Myocyte (in vitro differentiated cells): Measurements from ENCODE around the gene SELENOP. TPM values are rescaled to one million over a fixed set of nuclear protein-coding genes. Genes with fewer than 3 reads are reported as not detected.
"Not testable (repeated sequence)": the region's sequence is repeated elsewhere in the genome, so short reads cannot be mapped to it uniquely, and the experiment has no call there.

Experiments
- DNase-seq: peaks from one replicate; pipeline ENCODE4 v3.0.0-alpha.2; 2012; ENCODE audit warnings: low read depth
- total RNA-seq: library from RNA; depleted of rRNA; stranded (reverse); fragments of >200 nt; gene quantifications from 2 replicates; pipeline ENCODE4 v1.2.3, GENCODE V29; 2014

Gene SELENOP
- total RNA-seq, 1 donor from 2014 or later = 45.9 TPM

DNA sequence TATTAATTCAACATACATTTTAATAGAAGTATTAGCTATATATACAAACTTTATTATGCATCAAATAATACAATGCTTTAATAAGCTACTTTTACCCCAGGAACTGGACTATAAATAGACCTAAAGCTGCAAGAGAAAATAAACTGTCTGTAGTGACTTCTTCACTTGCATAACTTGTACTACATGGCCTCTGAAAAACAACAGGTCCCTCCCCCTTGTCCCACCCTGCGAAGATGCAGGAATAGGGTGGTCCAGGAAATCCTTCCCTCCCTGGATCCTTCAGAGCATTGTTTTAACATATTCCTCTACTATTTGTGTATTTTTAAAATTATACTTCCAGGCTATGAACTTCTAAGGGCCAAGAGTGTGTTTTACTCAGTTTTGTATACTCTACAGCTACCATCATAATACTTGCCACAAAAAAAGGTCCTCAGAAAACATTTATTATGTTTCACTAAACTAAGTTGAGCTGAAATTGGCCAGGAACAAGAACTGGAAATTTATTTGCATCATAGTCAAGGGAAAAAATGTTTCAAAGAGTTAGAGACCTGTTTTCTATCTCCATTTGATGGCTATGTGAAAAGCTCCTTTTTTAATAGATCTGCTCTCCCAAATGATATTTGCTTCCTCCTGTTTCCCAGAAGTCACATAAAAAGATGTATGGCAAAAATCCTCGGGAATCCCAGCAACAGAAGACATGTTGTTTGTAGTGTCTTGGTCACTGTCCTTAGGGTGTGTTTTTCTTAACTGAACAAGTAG, 15.2 kb upstream of the SELENOP start:
- DNase-seq = no peak

GRCh38 chr5:42825422-42826148, 13.9 kb upstream of the SELENOP start:
- DNase-seq = no peak

- DNase-seq = no peak
Observed at GRCh38 chr5:42824347-42824976, 12.8 kb upstream of the SELENOP start.

GRCh38 chr5:42822548-42822947, 10.9 kb upstream of the SELENOP start:
- no peak for DNase-seq

DNA sequence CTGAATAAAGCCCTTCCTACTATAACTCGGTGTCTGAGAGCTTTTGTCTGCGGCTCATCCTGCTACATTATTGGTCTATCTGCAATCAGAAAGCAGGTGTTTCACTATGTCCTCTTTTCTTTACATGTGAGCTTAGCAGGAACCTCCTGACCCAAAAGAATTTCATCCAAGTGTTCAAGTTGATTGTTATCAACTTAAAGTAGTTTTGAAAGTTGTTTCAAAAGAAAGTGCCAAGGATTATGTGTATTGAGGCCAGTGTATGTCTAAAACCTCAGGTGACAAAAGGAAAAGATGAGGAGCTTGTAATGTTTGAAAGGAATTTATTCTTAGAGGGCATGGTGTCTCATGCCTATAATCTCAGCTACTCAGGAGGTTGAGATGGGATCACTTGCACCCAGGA, 8.1 kb upstream of the SELENOP start:
- DNase-seq = no peak

DNA sequence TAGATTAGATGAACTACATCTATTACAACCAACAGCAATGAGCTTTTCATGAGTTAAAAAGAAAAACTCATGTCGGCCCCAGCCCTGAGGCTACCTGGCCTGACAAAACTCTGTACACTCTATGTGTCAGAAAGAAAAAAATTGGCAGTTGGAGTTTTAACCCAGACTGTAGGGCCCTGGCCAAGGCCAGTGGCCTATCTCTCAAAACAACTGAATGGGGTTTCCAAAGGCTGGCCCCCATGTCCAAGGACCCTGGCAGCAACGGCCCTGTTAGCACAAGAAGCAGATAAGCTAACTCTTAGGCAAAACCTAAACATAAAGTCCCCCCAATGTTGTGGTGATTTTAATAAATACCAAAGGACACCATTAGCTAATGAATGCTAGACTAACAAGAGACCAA, 4.9 kb upstream of the SELENOP start:
- not testable (repeated sequence) for DNase-seq

- DNase-seq = peak; percentile 26
Observed at GRCh38 chr5:42813533-42813932, 1.8 kb upstream of the SELENOP start.

GRCh38 chr5:42812620-42813019, 928 bp upstream of the SELENOP start:
- peak; percentile 0 for DNase-seq

DNA sequence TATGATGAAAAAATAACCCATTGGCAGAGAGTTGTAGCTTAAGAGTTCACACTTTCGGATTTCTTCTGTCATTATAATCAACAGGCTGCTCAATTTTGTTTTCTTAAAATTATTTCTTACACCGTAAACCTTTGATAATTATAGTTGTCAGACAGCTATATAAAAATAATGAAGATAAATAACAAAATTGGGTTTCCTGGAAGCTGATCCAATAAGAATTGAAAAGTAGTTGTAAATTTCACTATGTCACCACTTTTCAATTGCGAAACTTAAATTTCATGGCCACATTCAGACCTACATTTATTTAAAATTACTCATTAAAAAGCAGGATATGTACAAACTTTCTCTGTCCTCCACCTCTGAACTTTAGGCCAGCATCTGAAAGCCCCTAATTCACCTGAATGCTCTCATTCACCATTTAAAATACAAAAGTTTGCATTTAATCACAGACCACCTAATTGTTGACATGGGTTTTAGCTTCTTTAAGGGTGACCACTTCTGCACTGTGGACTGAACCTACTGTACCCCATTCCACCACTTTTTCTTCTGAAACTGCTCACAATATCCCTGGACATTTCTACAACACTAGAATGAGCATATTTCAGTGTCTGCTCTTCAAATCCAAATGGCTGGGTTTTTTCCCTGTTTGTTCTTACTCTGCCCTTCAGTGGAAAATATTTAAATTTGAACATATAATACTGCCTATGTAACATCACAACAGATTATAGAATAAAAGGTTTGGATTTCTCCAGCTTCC, 680 bp downstream of the SELENOP start:
- DNase-seq = peak; percentile 2

DNA sequence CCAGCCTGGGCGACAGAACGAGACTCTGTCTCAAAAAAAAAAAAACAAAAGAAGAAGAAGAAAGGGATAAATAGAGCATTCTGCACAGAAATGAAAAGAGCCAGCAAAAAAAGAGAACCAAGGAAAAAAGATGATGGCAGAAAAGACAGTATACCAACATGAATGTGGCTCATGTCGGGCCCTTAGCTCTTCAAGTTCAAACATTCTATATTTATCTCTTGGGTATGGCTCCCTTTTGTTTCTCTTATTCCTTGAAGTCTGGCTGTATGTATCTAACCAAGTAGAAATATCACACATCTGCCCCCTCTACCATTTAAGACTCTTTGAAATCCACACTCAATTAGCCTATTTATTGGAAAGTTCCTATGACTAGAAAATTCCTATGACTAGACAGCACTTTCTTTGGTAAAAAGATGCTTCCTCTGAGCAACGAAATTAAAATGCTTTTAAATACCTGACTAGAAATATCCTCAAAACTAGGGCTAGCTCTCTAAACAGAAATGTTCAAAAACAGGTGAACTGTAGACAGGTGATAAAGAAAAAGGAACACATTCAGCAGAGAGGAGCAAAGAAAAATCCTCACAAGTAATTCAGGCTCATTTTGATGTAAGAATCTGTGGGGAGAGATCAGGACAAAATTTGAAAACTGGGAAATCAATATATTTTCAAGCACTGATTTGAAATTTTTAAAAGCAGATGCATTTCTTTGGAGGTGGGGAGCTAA, 2.6 kb downstream of the SELENOP start:
- DNase-seq = peak; percentile 0

- DNase-seq = peak; percentile 12
Observed at GRCh38 chr5:42807722-42808447, 3.8 kb downstream of the SELENOP start.

GRCh38 chr5:42806701-42807262, 4.9 kb downstream of the SELENOP start:
- no peak for DNase-seq

DNA sequence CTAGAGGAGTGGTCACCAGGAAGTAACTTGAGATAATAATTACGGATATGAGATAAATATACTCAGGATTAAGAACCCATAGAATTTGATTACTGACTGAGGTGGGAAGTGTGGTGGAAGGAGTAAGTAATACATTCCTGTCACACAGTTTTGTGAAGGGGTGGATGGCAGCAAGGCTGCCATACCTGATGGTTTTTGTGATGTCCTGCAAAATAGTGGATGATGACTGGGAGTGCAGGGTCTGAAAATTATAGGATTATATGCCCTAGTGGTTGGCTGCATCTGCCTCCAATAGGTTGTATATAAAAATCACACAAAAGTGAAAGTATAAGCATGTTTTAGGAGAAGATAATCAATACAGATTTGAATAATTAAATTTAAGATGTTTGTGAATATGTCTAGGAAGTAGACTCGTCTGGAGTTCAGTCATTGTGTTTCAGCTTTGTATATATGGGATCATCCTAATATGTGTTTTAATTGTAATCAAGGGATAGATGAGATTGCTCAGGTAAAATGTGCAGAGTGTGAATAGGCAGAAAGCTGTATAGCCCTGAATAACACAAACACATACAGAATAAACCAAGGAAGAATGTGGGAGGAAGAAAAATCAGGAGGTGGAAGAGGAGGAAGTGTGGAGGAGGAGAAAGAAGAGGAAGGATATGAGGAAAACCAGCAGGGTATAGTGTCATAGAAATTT, 5.5 kb downstream of the SELENOP start:
- no peak for DNase-seq

DNA sequence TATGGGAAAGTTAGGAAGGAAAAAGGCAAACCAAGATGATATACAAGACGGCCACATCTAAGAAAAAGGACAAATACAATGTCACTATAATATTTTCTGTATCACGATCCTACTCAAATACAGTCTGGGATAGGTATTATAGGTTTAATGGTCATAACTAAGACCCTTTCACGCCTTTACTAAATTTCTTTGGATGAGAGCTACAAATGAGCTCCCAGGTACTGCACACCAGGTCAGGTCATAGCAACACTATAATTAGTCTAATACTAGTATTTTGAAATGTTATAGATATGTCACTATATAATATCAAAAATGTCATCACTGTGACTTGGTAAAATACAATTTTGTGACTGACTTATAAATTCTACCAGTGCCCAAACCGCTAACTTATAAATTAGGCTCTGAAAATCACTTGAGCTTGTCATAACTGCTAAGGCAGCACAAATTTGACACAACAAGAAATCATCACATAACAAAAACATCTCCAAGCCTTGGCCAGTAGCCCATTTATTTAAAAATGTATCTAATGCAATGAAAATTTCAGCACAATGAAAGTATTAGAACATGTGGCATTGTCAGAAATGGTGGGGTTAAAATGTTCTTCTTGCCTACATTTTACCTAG, 6.9 kb downstream of the SELENOP start:
- DNase-seq = no peak

DNA sequence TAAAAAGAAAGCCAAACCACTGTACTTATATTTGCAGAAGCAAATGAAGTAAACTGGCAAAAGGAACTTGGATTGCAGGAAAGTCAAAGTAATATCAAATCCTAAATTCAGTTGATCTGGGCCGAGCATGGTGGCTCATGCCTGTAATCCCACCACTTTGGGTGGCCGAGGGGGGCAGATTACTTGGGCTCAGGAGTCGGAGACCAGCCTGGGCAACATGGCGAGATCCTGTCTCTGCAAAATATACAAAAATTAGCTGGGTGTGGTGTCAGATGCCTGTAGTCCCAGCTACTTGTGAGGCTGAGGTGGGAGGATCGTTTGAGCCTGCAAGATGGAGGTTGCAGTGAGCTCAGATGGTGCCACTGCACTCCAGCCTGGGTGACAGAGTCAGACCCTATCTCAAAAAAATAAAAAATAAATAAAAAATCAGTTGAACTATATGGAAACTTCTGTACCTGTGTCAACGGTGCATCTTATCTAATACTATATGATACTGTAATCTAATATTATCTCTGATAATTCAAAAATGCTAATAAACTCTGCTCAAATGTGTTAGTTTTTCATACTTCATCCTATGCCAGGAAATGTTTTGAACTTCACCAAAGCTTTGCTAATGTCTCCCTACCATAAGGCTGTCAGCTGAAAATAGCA, 10.1 kb downstream of the SELENOP start:
- no peak for DNase-seq

GRCh38 chr5:42800748-42801330, 10.9 kb downstream of the SELENOP start:
- DNase-seq = no peak

DNA sequence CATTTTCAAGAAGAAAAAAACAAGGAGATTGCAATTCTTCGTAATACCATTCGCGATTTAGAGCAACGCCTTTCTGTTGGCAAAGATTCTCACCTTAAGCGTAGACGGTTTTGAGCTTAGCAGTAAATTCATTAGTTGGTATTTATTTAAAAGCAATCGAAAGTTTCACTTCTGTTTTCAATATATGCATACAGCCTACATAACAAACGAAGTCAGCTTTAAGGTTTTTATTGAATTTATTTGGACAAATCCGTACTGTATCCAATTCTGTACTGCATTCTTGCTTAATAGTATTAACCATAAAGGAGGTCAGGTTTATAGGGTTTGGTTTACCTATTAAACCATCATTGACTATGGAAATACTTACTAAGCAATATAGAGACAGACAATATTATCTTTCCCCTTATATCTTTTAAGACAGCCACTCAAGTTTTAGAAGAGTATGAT, 12.0 kb downstream of the SELENOP start:
- DNase-seq = no peak

DNA sequence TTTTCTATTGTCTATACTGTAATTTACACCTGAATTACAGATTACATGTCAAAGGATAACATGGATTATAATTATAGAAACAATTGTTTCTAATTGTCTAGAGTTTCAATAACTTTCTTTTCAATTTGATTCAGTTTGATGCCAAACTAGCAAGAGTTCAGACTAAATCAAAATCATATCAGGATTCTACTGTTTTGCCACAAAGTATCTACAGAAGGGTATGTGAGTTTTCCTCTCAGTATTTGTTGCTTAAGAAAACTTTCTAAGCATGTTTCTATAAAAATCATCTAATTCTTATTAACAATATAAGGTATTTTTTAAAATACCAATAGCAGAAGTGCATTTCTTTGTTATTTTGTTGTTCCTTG, 12.5 kb downstream of the SELENOP start:
- no peak for DNase-seq
